SK-N-SH treated with all-trans-retinoic acid at 6 μM for 48 hours (cell line): Measurements from ENCODE around the gene FTO.

ENCODE experiments used
- ARNTL ChIP-seq: fragments of 450-650 bp; formaldehyde crosslinking; IDR thresholded peaks from 2 replicates; pipeline ENCODE4 v1.5.0; 2020; ENCODE audit warnings: low read depth, mild to moderate bottlenecking, moderate library complexity, borderline replicate concordance
- ESRRG ChIP-seq: fragments of 250-450 bp; sonication (Bioruptor Pico); IDR thresholded peaks from 2 replicates; pipeline ENCODE4 v1.6.1; 2021; ENCODE audit warnings: mild to moderate bottlenecking
- GLIS3 ChIP-seq: fragments of 250-450 bp; sonication (Bioruptor Pico); IDR thresholded peaks from 2 replicates; pipeline ENCODE4 v1.5.0; 2020; ENCODE audit warnings: mild to moderate bottlenecking, moderate library complexity
- OSR1 ChIP-seq: fragments of 250-450 bp; sonication (Bioruptor Pico); IDR thresholded peaks from 2 replicates; pipeline ENCODE4 v1.8.0; 2022; ENCODE audit warnings: moderate library complexity, mild to moderate bottlenecking, inconsistent platforms
- PPARA ChIP-seq: fragments of 250-450 bp; sonication (Bioruptor Pico); IDR thresholded peaks from 2 replicates; pipeline ENCODE4 v1.5.0; 2020; ENCODE audit warnings: mild to moderate bottlenecking, borderline replicate concordance
- SNAI2 ChIP-seq: fragments of 250-450 bp; sonication (Bioruptor Pico); IDR thresholded peaks from 2 replicates; pipeline ENCODE4 v1.5.0; 2020; ENCODE audit warnings: mild to moderate bottlenecking, moderate library complexity
- TCF4 ChIP-seq: fragments of 250-450 bp; sonication (Bioruptor Pico); IDR thresholded peaks from 2 replicates; pipeline ENCODE4 v1.8.0; 2021; ENCODE audit warnings: mild to moderate bottlenecking, moderate library complexity, borderline replicate concordance
- ZFP3 ChIP-seq: fragments of 250-450 bp; sonication (Bioruptor Pico); IDR thresholded peaks from 2 replicates; pipeline ENCODE4 v1.5.0; 2020; ENCODE audit warnings: mild to moderate bottlenecking, moderate library complexity
- ZFP30 ChIP-seq: fragments of 450-650 bp; formaldehyde crosslinking; IDR thresholded peaks from 2 replicates; pipeline ENCODE4 v1.5.0; 2022; ENCODE audit warnings: mild to moderate bottlenecking, moderate library complexity
- ZNF565 ChIP-seq: fragments of 450-650 bp; formaldehyde crosslinking; conservative IDR thresholded peaks from 2 replicates; pipeline ENCODE4 v1.5.0; 2020; ENCODE audit warnings: low read depth, mild to moderate bottlenecking, moderate library complexity
- ZNF70 ChIP-seq: fragments of 450-650 bp; formaldehyde crosslinking; IDR thresholded peaks from 2 replicates; pipeline ENCODE4 v1.5.0; 2020; ENCODE audit warnings: mild to moderate bottlenecking, moderate library complexity
- TF ChIP-seq, protein P1 (sequence below): fragments of 250-450 bp; sonication (Bioruptor Pico); IDR thresholded peaks from 2 replicates; pipeline ENCODE4 v1.8.0; 2020; ENCODE audit warnings: mild to moderate bottlenecking, moderate library complexity, borderline replicate concordance
- TF ChIP-seq, protein P2 (sequence below): fragments of 250-450 bp; sonication (Bioruptor Pico); IDR thresholded peaks from 2 replicates; pipeline ENCODE4 v1.8.0; 2021; ENCODE audit warnings: low read depth, mild to moderate bottlenecking, moderate library complexity, borderline replicate concordance
- TF ChIP-seq, protein P3 (sequence below): fragments of 250-450 bp; sonication (Bioruptor Pico); IDR thresholded peaks from 2 replicates; pipeline ENCODE4 v1.5.1; 2020; ENCODE audit warnings: low read depth, mild to moderate bottlenecking, moderate library complexity

DNA sequence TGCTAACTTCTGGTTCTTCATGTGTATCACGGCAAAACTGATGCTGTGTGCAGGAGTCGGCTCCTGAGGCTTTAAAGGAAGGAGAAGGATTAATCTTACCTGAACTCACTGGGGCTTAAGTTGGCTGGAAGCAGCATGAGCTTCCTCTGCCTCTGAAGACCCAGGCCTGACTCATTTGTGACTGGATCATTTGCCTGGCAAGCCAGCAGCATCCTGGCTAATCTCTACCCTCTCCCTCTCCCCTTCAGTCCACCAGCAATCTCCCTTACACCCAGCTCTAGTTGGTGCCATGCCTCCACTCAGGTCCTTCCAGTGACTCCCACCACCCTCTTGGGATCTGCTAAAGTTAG lies 432.3 kb downstream of the FTO start:
- TF ChIP-seq, protein P1, sequence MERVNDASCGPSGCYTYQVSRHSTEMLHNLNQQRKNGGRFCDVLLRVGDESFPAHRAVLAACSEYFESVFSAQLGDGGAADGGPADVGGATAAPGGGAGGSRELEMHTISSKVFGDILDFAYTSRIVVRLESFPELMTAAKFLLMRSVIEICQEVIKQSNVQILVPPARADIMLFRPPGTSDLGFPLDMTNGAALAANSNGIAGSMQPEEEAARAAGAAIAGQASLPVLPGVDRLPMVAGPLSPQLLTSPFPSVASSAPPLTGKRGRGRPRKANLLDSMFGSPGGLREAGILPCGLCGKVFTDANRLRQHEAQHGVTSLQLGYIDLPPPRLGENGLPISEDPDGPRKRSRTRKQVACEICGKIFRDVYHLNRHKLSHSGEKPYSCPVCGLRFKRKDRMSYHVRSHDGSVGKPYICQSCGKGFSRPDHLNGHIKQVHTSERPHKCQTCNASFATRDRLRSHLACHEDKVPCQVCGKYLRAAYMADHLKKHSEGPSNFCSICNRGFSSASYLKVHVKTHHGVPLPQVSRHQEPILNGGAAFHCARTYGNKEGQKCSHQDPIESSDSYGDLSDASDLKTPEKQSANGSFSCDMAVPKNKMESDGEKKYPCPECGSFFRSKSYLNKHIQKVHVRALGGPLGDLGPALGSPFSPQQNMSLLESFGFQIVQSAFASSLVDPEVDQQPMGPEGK (CRISPR knock-in tag) = no peak
- no peak for TF ChIP-seq ESRRG
- TF ChIP-seq SNAI2 (CRISPR knock-in tag) = no peak
- TF ChIP-seq TCF4 (CRISPR knock-in tag) = no peak
- no peak for TF ChIP-seq ZNF70 (CRISPR knock-in tag)
- TF ChIP-seq ZFP30 (CRISPR knock-in tag) = no peak
- no peak for TF ChIP-seq ARNTL (CRISPR knock-in tag)
- no peak for TF ChIP-seq PPARA
- TF ChIP-seq, protein P2, sequence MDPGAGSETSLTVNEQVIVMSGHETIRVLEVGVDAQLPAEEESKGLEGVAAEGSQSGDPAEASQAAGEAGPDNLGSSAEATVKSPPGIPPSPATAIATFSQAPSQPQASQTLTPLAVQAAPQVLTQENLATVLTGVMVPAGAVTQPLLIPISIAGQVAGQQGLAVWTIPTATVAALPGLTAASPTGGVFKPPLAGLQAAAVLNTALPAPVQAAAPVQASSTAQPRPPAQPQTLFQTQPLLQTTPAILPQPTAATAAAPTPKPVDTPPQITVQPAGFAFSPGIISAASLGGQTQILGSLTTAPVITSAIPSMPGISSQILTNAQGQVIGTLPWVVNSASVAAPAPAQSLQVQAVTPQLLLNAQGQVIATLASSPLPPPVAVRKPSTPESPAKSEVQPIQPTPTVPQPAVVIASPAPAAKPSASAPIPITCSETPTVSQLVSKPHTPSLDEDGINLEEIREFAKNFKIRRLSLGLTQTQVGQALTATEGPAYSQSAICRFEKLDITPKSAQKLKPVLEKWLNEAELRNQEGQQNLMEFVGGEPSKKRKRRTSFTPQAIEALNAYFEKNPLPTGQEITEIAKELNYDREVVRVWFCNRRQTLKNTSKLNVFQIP (CRISPR knock-in tag) = no peak
- TF ChIP-seq ZFP3 (CRISPR knock-in tag) = no peak
- TF ChIP-seq OSR1 = no peak
- TF ChIP-seq GLIS3 (CRISPR knock-in tag) = no peak
- no peak for TF ChIP-seq ZNF565
- TF ChIP-seq, protein P3, sequence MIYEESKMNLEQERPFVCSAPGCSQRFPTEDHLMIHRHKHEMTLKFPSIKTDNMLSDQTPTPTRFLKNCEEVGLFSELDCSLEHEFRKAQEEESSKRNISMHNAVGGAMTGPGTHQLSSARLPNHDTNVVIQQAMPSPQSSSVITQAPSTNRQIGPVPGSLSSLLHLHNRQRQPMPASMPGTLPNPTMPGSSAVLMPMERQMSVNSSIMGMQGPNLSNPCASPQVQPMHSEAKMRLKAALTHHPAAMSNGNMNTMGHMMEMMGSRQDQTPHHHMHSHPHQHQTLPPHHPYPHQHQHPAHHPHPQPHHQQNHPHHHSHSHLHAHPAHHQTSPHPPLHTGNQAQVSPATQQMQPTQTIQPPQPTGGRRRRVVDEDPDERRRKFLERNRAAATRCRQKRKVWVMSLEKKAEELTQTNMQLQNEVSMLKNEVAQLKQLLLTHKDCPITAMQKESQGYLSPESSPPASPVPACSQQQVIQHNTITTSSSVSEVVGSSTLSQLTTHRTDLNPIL (CRISPR knock-in tag) = no peak
